K562 (cell line): ENCODE measurements around the gene MYBPH. TPM values are rescaled to one million over a fixed set of nuclear protein-coding genes. Genes with fewer than 3 reads are reported as not detected.

Source experiments
- ATAC-seq: fragments of 200-7000 bp; cut with Tn5 transposase; 3 replicates; pipeline ENCODE4 v1.9.1; 2020; ENCODE audit warnings: moderate library complexity
- BruUV-seq: library from RNA; stranded (reverse); fragments of 400-500 nt; replicated peaks from 2 replicates; lab custom pipeline; 2021; lab: Mats Ljungman, UMichigan
- CTCF ChIA-PET: fragments of 300-600 bp; formaldehyde crosslinking; extraction: SDS; loops from one replicate; lab custom pipeline; 2021; ENCODE audit warnings: low intra/inter-chr PET ratio; lab: Yijun Ruan, JAX
- POLR2A ChIA-PET: fragments of 300-600, 350-650 bp; sonication (Branson Sonifier 250); formaldehyde crosslinking; extraction: SDS; loops from one replicate; lab custom pipeline; 2021; ENCODE audit warnings: antibody characterized with exemption, inconsistent platforms; lab: Yijun Ruan, JAX
- DNase-seq, 4 experiments: peaks; one replicate each; pipeline versions ENCODE4 v3.0.0 to v3.0.0-alpha.2; 2011 to 2018; ENCODE audit warnings: low spot score in 3 of 4, mixed read lengths in 3 of 4; ENCODE audit errors: extremely low read depth in 1 of 4
- FAIRE-seq: peaks from 2 replicates; lab custom pipeline; 2011; peaks lifted over from hg19 to GRCh38; lab: Jason Lieb, UNC
- H2AFZ ChIP-seq: 2 replicates; pipeline ENCODE4 v1.6.0; 2011; ENCODE audit warnings: low read depth, low read length, control low read depth, inconsistent platforms
- H3K27ac ChIP-seq: fragments of 200-600 bp; 3 replicates; pipeline ENCODE4 v1.8.0; 2011; ENCODE audit warnings: low read depth, mild to moderate bottlenecking, control low read depth, inconsistent platforms, low read length, moderate library complexity, mixed read lengths; ENCODE audit errors: extremely low read depth
- H3K27me3 ChIP-seq, 2 experiments: fragments of 300-600 bp in 1 of 2; 2 replicates in 1 of 2; 3 replicates in 1 of 2; pipeline versions ENCODE4 v1.6.0 to v1.8.0; 2011; ENCODE audit warnings: inconsistent platforms in 2 of 2, low read length in 2 of 2, mild to moderate bottlenecking in 1 of 2, mixed read lengths in 1 of 2, moderate library complexity in 1 of 2; ENCODE audit not compliant: control insufficient read depth in 2 of 2, insufficient read depth in 2 of 2
- H3K36me3 ChIP-seq: fragments of 300-600 bp; 3 replicates; pipeline ENCODE4 v1.8.0; 2011; ENCODE audit warnings: mild to moderate bottlenecking, low read length, inconsistent platforms; ENCODE audit not compliant: control insufficient read depth, insufficient read depth
- H3K4me1 ChIP-seq, 2 experiments: fragments of 200-600 bp in 1 of 2; replicated peaks in 1 of 2; 2 replicates in 1 of 2; 3 replicates in 1 of 2; pipeline versions ENCODE4 v1.5.1 to v1.8.0; 2011; ENCODE audit warnings: inconsistent platforms in 2 of 2, low read length in 2 of 2, mild to moderate bottlenecking in 1 of 2, mixed read lengths in 1 of 2, moderate library complexity in 1 of 2; ENCODE audit not compliant: control insufficient read depth in 2 of 2, insufficient read depth in 2 of 2
- H3K4me2 ChIP-seq: 2 replicates; pipeline ENCODE4 v1.6.1; 2011; ENCODE audit warnings: low read length, control low read depth, inconsistent platforms, mixed read lengths; ENCODE audit not compliant: insufficient read depth
- H3K4me3 ChIP-seq: fragments of 200-600 bp; sonication (generic), shearing (Covaris generic); 2 replicates; pipeline ENCODE4 v1.5.1; 2016; ENCODE audit warnings: control low read depth, inconsistent platforms
- H3K79me2 ChIP-seq: fragments of 200-600 bp; 3 replicates; pipeline ENCODE4 v1.8.0; 2011; ENCODE audit warnings: low read length, inconsistent platforms; ENCODE audit not compliant: control insufficient read depth, insufficient read depth
- H3K9ac ChIP-seq, 2 experiments: 2 replicates each; pipeline versions ENCODE4 v1.6.0 to v1.6.1; 2011; ENCODE audit warnings: low read depth in 2 of 2, low read length in 2 of 2, control low read depth in 1 of 2, inconsistent platforms in 1 of 2, mild to moderate bottlenecking in 1 of 2, mixed read lengths in 1 of 2; ENCODE audit not compliant: insufficient read depth in 1 of 2
- H3K9me1 ChIP-seq: one replicate; pipeline ENCODE4 v1.6.0; 2011; ENCODE audit warnings: inconsistent platforms, mild to moderate bottlenecking, low read length, moderate library complexity; ENCODE audit not compliant: control insufficient read depth, insufficient read depth
- H3K9me3 ChIP-seq: replicated peaks from 2 replicates; pipeline ENCODE4 v1.5.1; 2011; ENCODE audit warnings: low read depth, low read length, inconsistent platforms; ENCODE audit not compliant: control insufficient read depth, insufficient read depth
- H4K20me1 ChIP-seq: replicated peaks from 2 replicates; pipeline ENCODE4 v1.6.1; 2011; ENCODE audit warnings: low read length, inconsistent platforms, mixed read lengths; ENCODE audit not compliant: control insufficient read depth, insufficient read depth
- BACH1 ChIP-seq: fragments of 200-800 bp; sonication (Bioruptor generic); IDR thresholded peaks from 2 replicates; pipeline ENCODE4 v1.6.1; 2016; ENCODE audit warnings: missing genetic modification characterization, missing compliant biosample characterization
- E2F5 ChIP-seq: sonication (generic); formaldehyde crosslinking; IDR thresholded peaks from 2 replicates; pipeline ENCODE4 v1.8.0; 2022; ENCODE audit warnings: mild to moderate bottlenecking, missing genetic modification reagents
- GTF2F1 ChIP-seq: IDR thresholded peaks from 2 replicates; pipeline ENCODE4 v1.6.1; 2011; ENCODE audit warnings: low read depth, low read length, improper control_type of control experiment
- HDGF ChIP-seq: fragments of 450-650 bp; IDR thresholded peaks from 2 replicates; pipeline ENCODE4 v1.6.1; 2016
- MAFF ChIP-seq: IDR thresholded peaks from 2 replicates; pipeline ENCODE4 v1.6.1; 2012; ENCODE audit warnings: low read length, improper control_type of control experiment
- MAX ChIP-seq: sonication (generic); formaldehyde crosslinking; IDR thresholded peaks from 2 replicates; pipeline ENCODE4 v1.9.0; 2022; ENCODE audit warnings: mild to moderate bottlenecking, missing genetic modification reagents
- MEF2D ChIP-seq: conservative IDR thresholded peaks from 2 replicates; pipeline ENCODE4 v1.6.1; 2016; ENCODE audit warnings: low read depth, missing genetic modification characterization, missing compliant biosample characterization
- ZBED1 ChIP-seq: IDR thresholded peaks from 2 replicates; pipeline ENCODE4 v1.6.1; 2014
- WGBS: fragments of 100-300 bp; shearing (Covaris generic); methylation state at CpG from one replicate; pipeline ENCODE4 v1.1.6; 2016; ENCODE audit warnings: low coverage, mixed read lengths; ENCODE audit not compliant: insufficient coverage; ENCODE audit errors: missing lambda C conversion rate; 5-methylcytosine and 5-hydroxymethylcytosine counted together
- in situ Hi-C: fragments of 300-500 bp; cut with MboI; formaldehyde crosslinking; loops from 4 replicates; pipeline ENCODE4 v1.15.0; 2018; ENCODE audit warnings: inconsistent platforms, mixed read lengths
- intact Hi-C: fragments of 100-400 bp; cut with micrococcal nuclease; formaldehyde crosslinking; loops from 2 replicates; pipeline ENCODE4 v1.14.2; 2022
- polyA plus RNA-seq, 8 experiments: library from polyadenylated mRNA; depleted of rRNA in 4 of 8; stranded (reverse) in 5 of 8; unstranded in 3 of 8; fragments of >200 nt; fragmentation: Nextera tagmentation in 2 of 8; fragmentation: Illumina TruSeq in 1 of 8; extraction: Ambion mirVana in 2 of 8; extraction: Trizol in 1 of 8; gene quantifications; 2 replicates each; pipeline versions ENCODE4 v1.2.1 to v1.2.3, GENCODE V29; 2011 to 2014; ENCODE audit warnings: inconsistent platforms in 1 of 8, missing spikeins in 1 of 8
- total RNA-seq, 7 experiments: library from RNA; depleted of rRNA in 6 of 7; stranded (reverse); fragments of >200 nt in 6 of 7; fragmentation: Illumina TruSeq in 2 of 7; extraction: Trizol in 2 of 7; gene quantifications; 2 replicates each; pipeline versions ENCODE4 v1.2.1 to v1.2.3, GENCODE V29; 2011 to 2021; ENCODE audit warnings: low replicate concordance in 1 of 7

MYBPH gene
- total and polyA plus RNA-seq, 9 of the 15 experiments (the other 6 are each of a cell fraction or from before 2014, with no cell fraction given) = 0.13 TPM; not detected in 8

- H3K36me3 ChIP-seq = no peaks in the 10 kb centered on the region
- no peaks in the 10 kb centered on the region; a peak in 2 of 5 replicates for H3K4me1 ChIP-seq
- H3K4me2 ChIP-seq = no peak overlapping the region
- no peak overlapping the region for H3K27ac ChIP-seq
- ChIA-PET POLR2A (no interaction called here), CTCF (no interaction called here)
- intact Hi-C loops (no loop called here), in situ Hi-C loops (no loop called here)
- BruUV-seq = no TSS peak
- H3K9me1 ChIP-seq = no peaks in the 10 kb centered on the region
- H3K79me2 ChIP-seq = no peaks in the 10 kb centered on the region
- H3K9me3 ChIP-seq = no peaks in the 10 kb centered on the region
- ATAC-seq = no peak
- no peak overlapping the region for H2AFZ ChIP-seq
- peaks cover 16 to 45% of the 10 kb centered on the region in 2 experiments; a peak in 4 of 5 replicates for H3K27me3 ChIP-seq
- WGBS = 0% methylated on average over 1 of the region's 1 CpG
- H3K9ac ChIP-seq = no peak overlapping the region
- peaks cover 4% of the 10 kb centered on the region; the same call in 1 of the 2 replicates for H4K20me1 ChIP-seq
- TF ChIP-seq MEF2D (tag) = no peak
- no peak for TF ChIP-seq MAFF
- TF ChIP-seq ZBED1 = no peak
- no peak for TF ChIP-seq BACH1
- no peak for TF ChIP-seq GTF2F1
- no peak for TF ChIP-seq E2F5
- no peak for TF ChIP-seq HDGF
- no peak for TF ChIP-seq MAX (CRISPR knock-in tag)
- FAIRE-seq = no peak
- no peak overlapping the region for H3K4me3 ChIP-seq
- no peak for DNase-seq
Observed at GRCh38 chr1:203156280-203156679, 19.3 kb downstream of the MYBPH start.
